LHCN-M2 (cell line): ENCODE measurements around the gene PIK3C2A. TPM values are rescaled to one million over a fixed set of nuclear protein-coding genes. Genes with fewer than 3 reads are reported as not detected.
A peak's percentile ranks its signal among the peaks of the same experiment; 100 is the strongest.

Source experiments
- DNase-seq: peaks from one replicate; pipeline ENCODE4 v3.0.0-alpha.2; 2012; ENCODE audit warnings: low read depth
- total RNA-seq: library from RNA; depleted of rRNA; stranded (reverse); fragments of >200 nt; gene quantifications from 2 replicates; pipeline ENCODE4 v1.2.3, GENCODE V29; 2014

PIK3C2A gene
- total RNA-seq, 1 experiment from 2014 or later: 24.9 TPM

GRCh38 chr11:17211286-17211685 is 3.5 kb upstream of the PIK3C2A start:
- no peak for DNase-seq

GRCh38 chr11:17209939-17210245 is 2.1 kb upstream of the PIK3C2A start:
- no peak for DNase-seq

DNA sequence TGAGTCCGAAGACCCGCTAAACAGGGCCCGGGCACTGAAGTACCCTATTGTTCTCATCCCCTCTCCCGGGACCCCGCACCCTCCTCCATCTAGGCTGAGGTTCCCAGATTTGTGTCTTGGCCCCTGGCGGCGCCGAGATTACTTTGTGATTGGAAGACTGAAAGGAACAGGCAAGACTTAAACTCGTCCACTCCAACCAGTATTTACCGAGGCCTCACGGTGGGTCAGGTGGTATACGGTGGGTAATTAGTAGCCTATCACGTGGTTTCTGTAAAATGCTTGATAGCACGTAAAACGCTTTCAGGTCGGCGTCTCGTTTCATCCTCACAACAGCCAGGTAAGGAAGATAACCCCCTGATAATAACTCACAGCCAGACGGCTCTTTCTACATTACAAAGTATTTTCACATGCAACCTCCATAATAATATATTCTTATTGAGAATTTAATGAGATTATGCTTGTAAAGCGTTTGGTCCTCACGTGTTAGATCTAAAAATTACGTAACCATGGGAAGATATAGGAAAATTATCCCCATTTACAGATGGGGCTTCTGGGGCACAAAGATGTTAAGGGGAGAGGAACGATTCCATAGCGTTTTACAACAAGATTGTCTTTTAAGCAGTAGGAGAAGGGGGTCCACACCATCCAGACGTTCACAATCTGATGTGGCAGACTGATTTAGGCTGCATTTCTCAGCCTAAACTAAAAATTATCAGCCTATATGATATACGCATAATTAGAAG is 642 bp upstream of the PIK3C2A start:
- DNase-seq: peak; percentile 46

- no peak for DNase-seq
Measured at GRCh38 chr11:17206463-17206862, 1.3 kb downstream of the PIK3C2A start.

- peak; percentile 26 for DNase-seq
Measured at GRCh38 chr11:17197431-17197898, 10.3 kb downstream of the PIK3C2A start.

GRCh38 chr11:17188675-17189074 is 19.1 kb downstream of the PIK3C2A start:
- DNase-seq: no peak

GRCh38 chr11:17186932-17187692 is 20.7 kb downstream of the PIK3C2A start:
- DNase-seq: no peak

- DNase-seq: no peak
Measured at GRCh38 chr11:17185938-17186337, 21.8 kb downstream of the PIK3C2A start.

- DNase-seq: no peak
Measured at GRCh38 chr11:17184882-17185587, 22.8 kb downstream of the PIK3C2A start.

- no peak for DNase-seq
Measured at GRCh38 chr11:17183836-17184235, 23.9 kb downstream of the PIK3C2A start.

- DNase-seq: no peak
Measured at GRCh38 chr11:17179970-17180369, 27.8 kb downstream of the PIK3C2A start.

DNA sequence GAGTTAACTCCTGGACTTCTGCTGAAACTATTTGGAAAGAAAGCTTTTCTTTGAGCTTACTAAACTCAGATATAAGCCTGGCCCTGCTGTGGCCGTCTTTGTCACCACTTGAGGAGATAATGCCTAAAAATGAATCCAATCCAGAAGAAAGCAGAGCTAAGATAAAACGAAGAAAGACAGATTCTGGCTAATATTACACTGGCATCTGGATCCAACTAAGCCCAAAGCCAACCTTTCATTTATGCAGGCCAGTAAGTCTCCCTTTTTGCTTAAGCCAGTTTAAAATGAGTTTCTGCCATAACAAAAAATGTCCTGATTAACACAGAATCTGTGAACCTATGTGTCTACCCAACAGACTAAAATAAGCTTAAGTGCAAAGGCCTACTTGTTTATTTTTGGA is 34.5 kb downstream of the PIK3C2A start:
- DNase-seq: no peak

DNA sequence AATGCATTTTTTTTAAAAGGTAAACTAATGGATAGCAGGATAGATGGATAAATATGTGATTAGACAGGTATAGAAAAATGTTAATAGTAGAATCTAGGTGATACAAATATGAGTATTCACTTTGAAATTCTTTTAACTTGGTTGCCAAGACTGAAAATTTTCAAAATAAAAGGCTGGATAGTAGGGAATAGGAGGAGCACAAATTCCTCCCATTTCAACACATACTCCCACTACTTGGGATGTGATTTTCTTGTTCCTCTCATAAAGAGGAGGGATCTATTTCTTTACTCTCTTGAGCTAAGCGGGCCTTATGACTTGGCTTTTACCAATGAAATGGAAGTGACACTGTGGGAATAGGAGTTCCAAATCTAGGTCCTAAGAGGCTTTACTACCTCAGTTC is 35.9 kb downstream of the PIK3C2A start:
- no peak for DNase-seq

- DNase-seq: peak; percentile 9
Measured at GRCh38 chr11:17171343-17171742, 36.4 kb downstream of the PIK3C2A start.

GRCh38 chr11:17169876-17170275 is 37.9 kb downstream of the PIK3C2A start:
- no peak for DNase-seq

DNA sequence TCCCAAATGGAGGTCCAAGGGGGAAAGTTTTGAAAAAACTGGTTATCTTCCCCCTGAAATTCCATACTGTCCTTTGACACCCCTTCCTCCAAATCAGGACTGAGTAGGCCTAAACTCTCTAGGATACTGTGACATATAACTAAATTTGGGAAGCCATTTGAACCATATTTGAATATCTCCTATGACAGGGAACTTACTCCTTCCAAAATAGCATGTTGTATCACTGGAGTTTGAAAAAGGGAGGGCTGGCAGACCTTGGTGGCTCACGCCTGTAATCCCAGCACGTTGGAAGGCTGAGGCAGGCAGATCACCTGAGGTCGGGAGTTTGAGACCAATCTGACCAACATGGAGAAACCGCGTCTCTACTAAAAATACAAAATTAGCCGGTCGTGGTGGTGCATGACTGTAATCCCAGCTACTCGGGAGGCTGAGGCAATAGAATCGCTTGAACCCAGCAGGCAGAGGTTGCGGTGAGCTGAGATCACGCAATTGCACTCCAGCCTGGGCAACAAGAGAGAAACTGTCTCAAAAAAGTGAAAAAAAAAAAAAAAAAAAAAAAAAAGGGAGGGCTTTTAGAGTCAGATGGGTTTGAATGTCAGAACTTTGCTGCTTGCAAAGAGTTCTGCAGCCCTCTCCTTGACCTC is 42.4 kb downstream of the PIK3C2A start:
- DNase-seq: no peak

- peak; percentile 44 for DNase-seq
Measured at GRCh38 chr11:17164361-17165246, 43.2 kb downstream of the PIK3C2A start.

GRCh38 chr11:17163736-17164135 is 44.0 kb downstream of the PIK3C2A start:
- DNase-seq: no peak

DNA sequence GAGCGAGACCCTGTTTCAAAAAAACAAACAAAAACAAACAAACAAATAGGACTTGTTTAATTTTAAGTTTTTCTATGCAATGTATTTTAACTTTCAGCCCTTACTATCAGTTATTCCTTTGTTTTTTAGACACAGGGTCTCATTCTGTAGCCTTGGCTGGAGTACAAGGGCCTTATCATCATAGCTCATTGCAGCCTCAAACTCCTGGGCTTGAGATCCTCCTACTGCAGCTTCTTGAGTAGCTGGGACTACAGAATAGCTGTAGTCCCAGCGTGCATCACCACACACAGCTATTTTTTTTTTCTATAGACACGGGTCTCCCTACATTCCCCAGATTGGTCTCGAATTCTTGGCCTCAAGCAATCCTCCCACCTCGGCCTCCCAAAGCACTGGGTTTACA is 44.5 kb downstream of the PIK3C2A start:
- no peak for DNase-seq

GRCh38 chr11:17162376-17162775 is 45.4 kb downstream of the PIK3C2A start:
- no peak for DNase-seq

DNA sequence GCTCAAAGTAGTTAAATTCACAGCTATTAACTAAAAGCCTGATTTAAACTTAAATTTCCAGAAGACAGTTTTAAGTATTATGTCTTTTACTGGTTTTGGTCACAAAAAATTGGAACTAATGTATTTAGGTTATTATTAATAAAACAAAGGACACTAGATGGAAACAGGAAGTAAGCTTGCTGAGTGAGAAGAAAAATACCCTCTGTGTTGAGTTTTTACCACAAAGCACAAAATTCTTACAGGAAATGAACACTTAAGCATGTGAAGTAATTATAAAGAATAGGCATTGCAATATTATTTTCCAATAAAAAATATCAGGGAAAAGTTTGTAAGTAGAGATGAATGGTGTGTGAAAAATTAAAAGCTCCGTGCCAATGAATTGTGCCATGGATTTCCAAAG is 46.3 kb downstream of the PIK3C2A start:
- DNase-seq: no peak
